Urothelium cell line (cell line): ENCODE data around the gene GRSF1.
"Not testable (repeated sequence)": the region's sequence is repeated elsewhere in the genome, so short reads cannot be mapped to it uniquely, and the experiment has no call there.

Experiments used
- DNase-seq: peaks from one replicate; pipeline ENCODE4 v3.0.0; 2011; ENCODE audit warnings: low spot score, mixed read lengths
- FAIRE-seq: peaks from 2 replicates; lab custom pipeline; 2011; peaks lifted over from hg19 to GRCh38; lab: Jason Lieb, UNC

Gene GRSF1

DNA sequence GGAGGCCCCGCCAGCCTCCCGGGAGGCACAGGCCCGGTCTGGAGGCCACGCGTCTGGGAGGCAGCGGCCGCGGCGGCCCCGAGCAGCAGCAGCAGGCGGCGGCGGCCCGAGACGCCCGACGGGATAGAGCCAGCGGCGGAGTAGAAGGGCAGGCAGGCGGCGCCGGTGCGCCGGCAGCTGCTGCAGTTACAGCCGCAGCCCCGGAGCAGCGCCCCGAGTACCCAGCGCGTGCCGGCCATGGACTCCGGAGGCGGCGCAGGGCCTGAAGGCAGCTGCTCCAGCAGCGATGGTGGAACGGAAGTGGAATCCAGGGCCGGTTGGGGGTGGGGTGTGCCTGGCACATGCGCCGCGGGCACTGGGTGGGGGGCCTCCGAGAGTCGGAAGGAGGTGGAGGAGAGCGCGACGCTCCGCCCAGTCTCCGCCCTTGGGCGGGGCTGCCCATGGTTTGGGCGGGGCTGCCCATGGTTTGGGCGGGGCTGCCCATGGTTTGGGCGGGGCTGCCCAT is at the start of gene GRSF1:
Gene GRSF1, minus strand, starts transcription at position 302 of the 505 bp plus-strand sequence. Its CDS starts 63 bp downstream, at position 239.
- FAIRE-seq (peak; percentile 40), DNase-seq (peak; percentile 99)

GRCh38 chr4:70885174-70885573 is 45.5 kb upstream of the GRSF1 start:
- FAIRE-seq (no peak), DNase-seq (no peak)

GRCh38 chr4:70880739-70881138 is 41.0 kb upstream of the GRSF1 start:
- FAIRE-seq (no peak), DNase-seq (no peak)

DNA sequence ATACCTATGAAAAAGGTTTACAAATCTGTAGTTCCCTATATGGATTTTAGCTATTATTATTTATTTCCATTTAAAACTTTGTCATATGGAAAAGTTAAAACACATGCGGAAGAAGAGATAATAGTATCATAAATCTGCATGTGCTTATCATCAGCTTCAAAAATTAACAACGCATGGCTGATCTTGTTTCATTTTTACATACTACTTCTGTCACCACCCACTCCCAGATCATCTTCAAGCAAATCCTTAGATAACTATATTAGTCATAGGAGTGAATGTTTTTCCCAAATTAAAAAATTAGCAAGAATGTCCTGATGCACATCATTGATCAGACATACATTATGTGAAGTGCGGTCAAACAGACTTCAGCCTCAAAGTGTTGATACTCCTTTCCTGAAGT is 37.9 kb upstream of the GRSF1 start:
- FAIRE-seq = no peak
- DNase-seq = no peak

GRCh38 chr4:70874268-70875156 is 34.8 kb upstream of the GRSF1 start:
- DNase-seq (no peak), FAIRE-seq (no peak)

- FAIRE-seq = no peak
- DNase-seq = no peak
Measured at GRCh38 chr4:70873216-70873615, 33.5 kb upstream of the GRSF1 start.

DNA sequence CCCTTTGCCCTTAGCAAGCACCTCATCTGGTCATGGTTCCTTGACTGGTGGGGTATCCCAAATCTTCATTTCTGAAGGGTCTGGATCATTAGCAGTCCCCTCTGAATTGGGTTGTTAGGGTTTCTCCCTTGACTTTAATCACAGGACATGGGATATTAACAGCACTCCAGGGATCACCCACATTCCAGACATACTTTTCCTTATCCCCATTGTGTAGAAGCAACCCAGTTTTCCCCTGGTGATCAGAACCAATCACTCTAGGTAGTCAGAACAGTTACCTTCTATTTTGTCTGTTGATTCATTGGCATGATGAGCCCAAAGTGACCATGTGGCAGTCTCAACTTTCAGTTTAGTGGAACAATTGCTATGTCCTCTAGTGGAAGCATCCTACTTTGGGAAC is 29.1 kb upstream of the GRSF1 start:
- FAIRE-seq (no peak), DNase-seq (no peak)

- FAIRE-seq (no peak), DNase-seq (no peak)
Measured at GRCh38 chr4:70863099-70863790, 23.6 kb upstream of the GRSF1 start.

DNA sequence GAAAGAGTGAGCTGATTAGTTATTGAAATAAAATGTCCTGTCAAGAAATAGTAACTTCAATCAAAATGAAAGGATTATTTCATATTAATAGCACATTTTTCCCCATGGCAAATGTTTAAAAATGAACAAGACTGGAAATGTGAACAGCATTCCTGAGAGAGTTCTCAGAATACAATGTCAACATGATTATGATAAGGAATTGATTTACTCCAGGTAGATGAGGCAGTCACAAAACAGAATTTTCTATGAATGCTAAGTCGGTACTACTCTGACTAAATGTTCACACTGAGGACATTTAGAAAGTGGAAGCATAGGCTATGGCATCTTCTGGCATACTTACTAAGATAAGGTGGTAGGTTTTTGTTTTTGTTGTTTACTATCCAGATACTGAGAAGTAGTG is 19.4 kb upstream of the GRSF1 start:
- DNase-seq (no peak), FAIRE-seq (no peak)

- DNase-seq (no peak), FAIRE-seq (no peak)
Measured at GRCh38 chr4:70858454-70858853, 18.8 kb upstream of the GRSF1 start.

DNA sequence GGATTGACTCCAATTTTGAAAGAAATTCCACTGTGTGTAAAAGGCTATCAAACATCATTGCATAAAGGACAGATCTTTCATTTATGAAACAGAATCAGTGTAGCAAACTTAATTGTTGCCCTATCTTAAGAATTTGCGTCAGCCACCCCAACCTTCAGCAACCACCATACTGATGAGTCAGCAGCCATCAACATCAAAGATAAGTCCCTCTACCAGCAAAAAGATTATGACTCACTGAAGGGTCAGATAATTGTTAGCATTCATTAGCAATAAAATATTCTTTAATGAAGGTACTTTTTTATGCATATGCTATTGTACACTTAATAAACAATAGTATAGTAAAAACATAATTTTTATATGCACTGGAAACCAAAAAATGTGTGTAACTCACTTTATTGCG is 15.8 kb upstream of the GRSF1 start:
- FAIRE-seq (no peak), DNase-seq (no peak)

- FAIRE-seq = no peak
- no peak for DNase-seq
Measured at GRCh38 chr4:70849291-70849690, 9.6 kb upstream of the GRSF1 start.

DNA sequence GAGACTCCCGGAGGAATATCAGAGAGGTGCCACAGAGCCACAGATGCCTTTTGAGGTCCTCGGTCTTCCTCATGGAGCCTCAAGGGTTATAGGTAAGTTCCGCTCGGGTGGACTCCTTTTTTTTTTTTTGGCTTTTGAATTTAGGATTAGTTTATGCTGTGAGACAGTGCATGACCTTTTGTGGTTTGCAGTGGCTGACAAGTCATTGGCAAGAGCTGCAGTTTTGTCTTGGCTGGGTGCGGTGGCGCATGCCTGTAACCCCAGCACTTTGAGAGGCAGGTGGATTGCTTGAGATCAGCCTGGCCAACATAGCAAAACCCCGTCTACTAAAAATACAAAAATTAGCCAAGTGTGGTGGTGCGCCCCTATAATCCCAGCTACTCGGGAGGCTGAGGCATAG is 4.5 kb upstream of the GRSF1 start:
- peak; percentile 4 for DNase-seq

DNA sequence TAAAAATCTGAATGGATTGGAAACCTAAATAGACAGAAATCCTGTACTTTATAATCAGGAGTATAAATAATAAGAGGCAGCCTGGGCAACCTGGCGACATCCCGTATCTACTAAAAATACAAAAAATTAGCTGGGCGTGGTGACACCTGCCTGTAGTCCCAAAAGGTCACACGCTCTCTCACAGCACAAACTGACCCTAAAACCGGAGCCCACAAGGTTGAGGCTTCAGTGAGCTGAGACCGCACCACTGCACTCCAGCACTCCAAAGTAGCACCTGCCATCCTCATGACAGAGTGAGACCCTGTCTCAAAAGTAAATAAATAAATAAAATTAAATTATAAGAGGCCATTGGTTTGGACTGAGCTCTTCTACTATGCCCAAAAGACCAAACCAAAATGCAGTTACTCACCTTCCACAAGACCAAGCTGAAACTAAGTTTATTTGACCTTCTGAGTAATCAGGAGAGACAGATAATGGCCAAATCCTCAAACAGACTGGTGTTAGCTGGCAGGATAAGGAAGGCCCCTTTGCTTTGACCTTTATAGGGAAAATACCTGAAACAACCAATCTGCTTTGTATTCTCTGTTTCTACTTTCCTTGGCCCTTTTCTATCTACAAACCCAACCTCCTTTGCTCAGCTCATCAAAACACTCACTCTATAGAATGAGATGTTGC is 3.2 kb upstream of the GRSF1 start:
- FAIRE-seq = no peak
- no peak for DNase-seq

More for the DNA sequence above, 4.5 kb upstream of the GRSF1 start:
- no peak for FAIRE-seq

GRCh38 chr4:70841951-70842350 is 2.3 kb upstream of the GRSF1 start:
- FAIRE-seq = no peak

DNA sequence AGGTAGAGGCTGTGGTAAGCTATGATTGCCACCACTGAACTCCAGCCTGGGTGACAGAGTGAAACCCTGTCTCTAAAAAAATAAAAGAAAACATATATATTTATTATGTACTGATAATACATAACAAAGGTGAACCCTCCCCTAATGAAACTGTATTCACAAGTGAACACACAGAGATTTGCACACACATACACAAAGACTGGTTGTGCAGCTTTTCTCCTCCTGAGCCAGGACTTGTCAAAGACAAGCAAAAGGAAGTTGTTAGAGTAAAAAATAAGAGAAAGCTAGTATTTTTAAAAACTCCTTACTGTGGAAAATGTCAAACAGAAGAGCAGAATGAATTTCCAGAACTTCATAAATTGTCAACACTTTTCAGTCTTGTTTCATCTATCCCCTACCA is 1.5 kb upstream of the GRSF1 start:
- DNase-seq (no peak), FAIRE-seq (no peak)

More at GRCh38 chr4:70841951-70842350, 2.3 kb upstream of the GRSF1 start:
- DNase-seq = no peak

- DNase-seq, FAIRE-seq: not testable (repeated sequence)
Measured at GRCh38 chr4:70840631-70841030, 941 bp upstream of the GRSF1 start.

GRCh38 chr4:70840137-70840536 is 447 bp upstream of the GRSF1 start:
- peak; percentile 84 for DNase-seq
- peak; percentile 56 for FAIRE-seq

DNA sequence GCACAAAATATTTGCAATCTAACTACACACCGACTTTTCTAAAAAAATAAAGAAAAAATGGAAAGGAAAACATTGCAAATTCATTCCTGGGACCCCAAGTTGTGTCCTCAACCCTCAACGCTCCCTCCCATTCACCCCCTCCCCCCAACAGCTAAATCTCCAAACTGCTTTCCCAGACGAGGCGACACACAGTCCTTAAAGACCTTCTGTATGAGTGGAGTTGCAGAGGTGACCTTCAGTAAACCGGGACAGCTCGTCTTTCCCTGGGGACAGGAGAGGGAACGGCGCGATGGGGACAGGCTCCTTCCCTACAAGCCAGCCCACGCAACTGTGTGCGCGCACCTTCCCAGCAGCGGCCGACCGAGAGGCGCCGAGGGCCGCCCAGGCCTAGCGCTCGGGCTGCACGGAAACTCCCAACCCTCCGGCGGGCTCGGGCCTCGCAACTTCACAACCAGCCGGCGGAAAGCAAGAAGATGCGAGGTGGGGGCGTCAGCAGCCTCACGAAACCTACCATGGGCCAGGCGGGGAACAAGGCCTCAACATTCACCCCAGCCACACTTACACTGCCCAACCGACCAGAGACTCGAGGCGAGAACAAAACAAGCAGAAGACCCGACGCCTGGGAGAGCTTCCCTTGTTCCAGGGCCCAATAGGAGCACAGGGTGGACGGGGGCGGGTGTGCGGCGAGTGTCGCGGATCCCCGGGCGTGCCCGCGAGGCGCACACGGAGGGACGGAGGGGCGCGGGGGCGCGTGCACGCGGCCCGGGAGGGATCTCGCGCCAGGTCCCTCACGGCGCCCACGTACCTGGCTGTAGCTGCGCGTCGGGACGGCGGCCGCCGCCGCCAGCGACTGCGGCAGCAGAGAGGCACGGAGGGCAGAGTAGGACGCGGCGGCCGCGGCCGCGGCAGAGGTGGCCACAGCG is 763 bp downstream of the GRSF1 start:
- DNase-seq (peak; percentile 83), FAIRE-seq (no peak)

DNA sequence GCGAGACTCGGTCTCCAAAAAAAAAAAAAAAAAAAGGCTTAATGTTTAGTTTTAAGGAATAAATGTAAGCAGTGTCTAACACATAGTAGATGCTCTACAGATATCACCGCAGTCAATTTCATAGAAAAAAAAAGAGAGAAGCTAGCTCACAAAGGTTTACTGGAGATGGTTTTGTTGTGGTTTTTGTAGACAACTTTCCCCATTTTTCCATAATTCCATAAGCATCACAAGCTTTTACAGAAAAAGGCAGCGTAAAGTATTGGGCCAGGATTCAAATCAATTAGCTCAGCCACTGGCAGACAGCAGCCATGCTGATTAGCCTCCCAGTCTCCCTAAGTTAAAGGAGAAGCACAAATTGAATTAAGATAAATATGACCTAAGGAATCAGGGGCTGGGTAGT is 1.5 kb downstream of the GRSF1 start:
- no peak for FAIRE-seq

More for the DNA sequence above, 1.5 kb downstream of the GRSF1 start:
- DNase-seq = no peak
